ENCODE results near the gene KCNJ9. TPM values are rescaled to one million over a fixed set of nuclear protein-coding genes. Genes with fewer than 3 reads are reported as not detected.
A peak's percentile ranks its signal among the peaks of the same experiment; 100 is the strongest.

KCNJ9 gene
- polyA plus RNA-seq, 4 donors, result 0.04 to 0.13 (median 0.10) TPM; not detected in 1

- peak in 1 of 4 donors; percentile 44 for DNase-seq (ENCODE audit: low read depth in 4 of 4, low spot score in 3 of 4)
Measured at GRCh38 chr1:160085686-160086455, 4.5 kb downstream of the KCNJ9 start.

DNA sequence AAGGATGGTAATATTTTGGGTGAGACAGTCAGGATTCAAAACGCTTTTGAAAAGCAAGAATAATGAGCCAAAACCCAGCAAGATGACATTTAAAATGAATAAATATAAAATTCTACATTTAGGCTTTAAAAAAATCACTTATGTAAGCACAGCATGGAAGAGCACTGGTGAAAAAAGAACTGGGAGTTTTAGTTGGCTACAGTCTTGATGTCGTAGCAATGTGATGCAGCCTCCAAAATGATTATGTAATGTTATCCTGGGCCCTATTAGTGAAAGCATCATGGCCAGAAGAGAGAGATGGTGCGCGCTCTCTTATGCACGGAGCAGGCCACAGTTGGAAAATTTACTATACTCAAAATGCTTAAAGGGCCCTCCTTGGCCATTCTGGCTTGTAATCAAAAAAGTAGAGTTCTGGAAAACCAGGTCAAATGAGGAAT is 5.1 kb downstream of the KCNJ9 start:
- DNase-seq (ENCODE audit: low read depth in 4 of 4, low spot score in 3 of 4), result no peak

GRCh38 chr1:160087118-160087662 is 5.9 kb downstream of the KCNJ9 start:
- DNase-seq (ENCODE audit: low read depth in 4 of 4, low spot score in 3 of 4), result no peak

- no peak for DNase-seq (ENCODE audit: low read depth in 4 of 4, low spot score in 3 of 4)
Measured at GRCh38 chr1:160089883-160090282, 8.5 kb downstream of the KCNJ9 start.

DNA sequence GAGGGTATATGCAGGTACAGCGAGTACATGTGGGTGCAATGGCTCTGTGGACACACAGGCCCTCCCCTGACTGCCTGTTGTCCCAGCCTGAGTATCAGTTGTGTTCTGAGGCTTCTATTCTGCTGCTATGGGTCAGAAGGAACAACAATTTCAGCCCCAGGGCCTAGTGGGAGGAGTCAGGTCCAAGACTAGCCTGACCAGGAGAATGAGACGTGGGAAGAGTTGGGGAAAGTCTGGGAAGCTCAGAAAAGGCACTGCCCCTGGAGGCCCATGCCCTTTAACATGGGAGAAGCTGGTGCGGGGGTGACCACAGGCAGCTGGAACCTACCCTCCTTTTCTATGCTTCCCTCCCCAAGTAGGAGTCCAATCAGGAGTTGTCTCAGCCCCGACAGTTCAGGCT is 9.4 kb downstream of the KCNJ9 start:
- DNase-seq (ENCODE audit: low read depth in 4 of 4, low spot score in 3 of 4), result no peak

DNA sequence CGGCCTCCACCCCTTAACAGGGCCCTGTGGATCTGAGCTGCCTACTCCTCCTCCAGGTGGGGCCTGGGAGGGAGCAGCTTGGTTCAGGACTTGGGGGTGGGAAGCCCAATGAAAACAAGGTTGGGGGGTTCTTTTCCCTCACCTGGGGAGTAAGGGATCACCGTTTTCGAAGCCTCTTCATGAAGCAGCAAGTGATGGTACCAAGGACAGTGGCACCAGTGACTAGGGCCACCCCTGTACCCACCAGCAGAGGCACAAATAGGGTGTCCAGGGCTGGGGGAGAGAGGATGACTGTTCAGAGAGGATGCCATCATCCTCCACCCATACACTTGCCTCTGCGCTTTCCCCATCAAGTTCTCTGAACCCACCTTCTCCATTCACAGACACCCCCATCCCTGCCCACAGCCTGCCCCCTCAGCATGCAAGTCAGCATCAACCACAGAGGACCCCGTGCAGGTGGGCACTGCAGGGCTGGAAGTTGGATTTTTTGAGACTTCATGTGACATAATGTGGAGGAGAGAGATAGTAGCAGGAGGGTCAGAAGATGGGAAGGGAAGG is 10.4 kb downstream of the KCNJ9 start:
- DNase-seq (ENCODE audit: low read depth in 4 of 4, low spot score in 3 of 4), result no peak

DNA sequence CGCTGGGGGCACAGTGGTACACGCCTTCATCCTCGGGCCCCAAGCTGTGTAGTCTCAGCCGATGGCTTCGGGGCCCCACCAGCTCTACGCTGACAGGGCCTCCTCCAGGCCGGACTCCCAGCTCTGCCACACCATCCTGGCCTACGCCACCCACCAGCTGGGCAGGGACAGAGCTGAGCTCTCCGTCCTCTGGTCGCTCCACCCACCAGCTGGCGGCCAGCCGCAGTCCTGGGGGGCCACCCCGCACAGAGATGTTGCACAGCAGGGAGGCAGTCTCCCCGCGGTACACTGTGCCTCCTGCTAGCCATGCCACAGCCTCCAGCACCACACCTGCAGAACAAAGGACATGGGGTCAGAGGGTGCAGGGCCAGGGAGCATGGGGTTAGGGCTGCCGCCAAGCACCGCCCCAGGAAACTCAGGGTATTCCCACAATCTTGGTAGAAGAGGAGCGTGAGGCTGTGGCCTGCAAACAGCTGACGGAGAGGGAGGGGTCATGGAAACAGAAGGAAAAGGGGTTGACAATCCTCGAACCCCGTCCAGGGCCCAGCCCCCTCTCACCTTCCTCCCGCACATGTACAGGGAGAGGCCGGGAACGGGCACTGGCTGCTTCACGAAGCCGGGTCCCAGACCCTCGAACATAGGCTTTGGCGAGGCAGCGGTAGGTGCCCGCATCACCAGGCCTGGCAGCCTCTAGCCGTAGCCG is 11.2 kb downstream of the KCNJ9 start:
- no peak for DNase-seq (ENCODE audit: low read depth in 4 of 4, low spot score in 3 of 4)

DNA sequence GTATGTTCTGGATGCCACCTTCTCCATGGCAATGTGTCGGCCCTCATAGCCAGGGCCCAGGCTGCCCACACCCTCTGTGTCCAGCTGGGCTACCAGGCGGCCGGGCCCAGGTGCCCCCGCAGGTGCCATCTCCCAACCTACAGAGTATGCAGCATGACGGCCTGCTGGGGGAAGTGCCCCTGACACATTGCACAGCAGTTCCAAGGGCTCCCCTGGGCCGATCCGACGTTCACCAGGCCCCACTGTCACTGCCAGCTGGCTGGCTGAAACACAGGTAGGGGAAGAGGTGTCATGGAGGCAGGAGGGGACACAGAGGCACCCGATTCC is 11.7 kb downstream of the KCNJ9 start:
- DNase-seq (ENCODE audit: low read depth in 4 of 4, low spot score in 3 of 4), result no peak

- DNase-seq (ENCODE audit: low read depth in 4 of 4, low spot score in 3 of 4), result no peak
Measured at GRCh38 chr1:160093624-160094290, 12.4 kb downstream of the KCNJ9 start.

- DNase-seq (ENCODE audit: low read depth in 4 of 4, low spot score in 3 of 4), result no peak
Measured at GRCh38 chr1:160094291-160094625, 12.9 kb downstream of the KCNJ9 start.

DNA sequence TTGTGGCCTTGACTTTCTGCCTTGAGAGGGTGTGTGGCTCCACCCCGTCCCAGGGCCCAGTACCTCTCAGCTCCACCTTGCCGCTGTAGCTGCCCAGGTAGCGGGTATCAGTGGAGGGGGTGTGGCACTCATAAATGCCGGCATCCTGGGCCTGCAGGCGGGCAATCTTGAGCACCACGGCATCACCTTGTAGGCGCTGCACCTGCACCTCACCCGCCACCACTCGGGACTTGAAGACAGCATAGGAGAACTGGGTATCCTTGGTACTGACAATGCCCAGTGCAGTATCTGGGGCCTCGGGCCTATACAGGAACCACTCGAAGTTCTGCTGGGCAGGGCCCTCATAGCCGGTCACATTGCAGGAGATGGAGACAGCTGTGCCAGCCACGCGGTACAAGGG is 13.5 kb downstream of the KCNJ9 start:
- no peak for DNase-seq (ENCODE audit: low read depth in 4 of 4, low spot score in 3 of 4)

- DNase-seq (ENCODE audit: low read depth in 4 of 4, low spot score in 3 of 4), result no peak
Measured at GRCh38 chr1:160095382-160096105, 14.2 kb downstream of the KCNJ9 start.

GRCh38 chr1:160096274-160097116 is 15.2 kb downstream of the KCNJ9 start:
- DNase-seq (ENCODE audit: low read depth in 4 of 4, low spot score in 3 of 4), result no peak

- no peak for DNase-seq (ENCODE audit: low read depth in 4 of 4, low spot score in 3 of 4)
Measured at GRCh38 chr1:160097151-160097910, 16.0 kb downstream of the KCNJ9 start.

DNA sequence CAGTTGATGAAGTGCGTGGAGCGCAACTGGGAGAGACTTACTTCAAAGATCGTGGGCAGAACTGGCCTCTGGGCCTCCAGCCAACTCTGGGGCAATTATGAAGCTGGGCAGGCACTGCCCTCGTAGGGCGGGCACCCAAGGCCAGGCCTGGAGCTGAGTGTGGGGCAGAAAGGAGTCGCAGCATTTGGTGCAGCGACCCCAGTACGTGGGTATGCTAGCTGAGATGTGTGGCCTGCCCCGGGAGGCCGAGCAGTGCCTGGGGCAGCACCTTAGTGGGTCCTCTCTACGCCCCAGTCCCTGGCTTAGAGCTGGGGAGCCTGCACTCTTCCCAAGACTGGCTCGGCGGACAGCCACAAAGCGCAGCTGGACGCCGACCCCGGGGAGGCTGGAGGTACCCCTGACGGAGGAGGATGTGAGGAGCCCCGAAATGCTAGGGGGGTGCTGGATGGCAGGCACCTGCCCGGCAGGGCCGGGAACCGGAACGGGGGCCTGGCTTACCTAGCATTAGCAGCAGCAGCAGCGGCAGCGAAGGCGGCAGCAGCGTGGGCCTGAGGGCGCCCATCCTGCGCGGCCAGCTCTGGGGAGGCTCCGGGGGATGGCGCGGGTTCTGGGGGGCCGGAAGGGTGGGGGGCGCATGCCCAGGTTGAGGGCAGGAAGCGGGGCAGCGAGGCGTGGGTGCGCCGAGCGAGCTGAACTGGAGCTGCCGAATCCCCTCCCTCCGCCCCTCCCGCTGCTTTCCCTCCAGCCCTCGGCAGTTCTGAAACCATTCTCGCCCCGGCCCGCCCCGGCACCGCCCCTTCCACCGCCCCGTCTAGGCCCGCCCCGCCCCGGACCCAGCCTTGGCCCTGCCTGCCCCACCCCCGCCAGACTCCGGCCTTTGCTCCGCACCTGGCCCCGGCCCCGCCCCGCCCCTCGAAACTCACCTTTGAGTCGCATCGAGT is 16.8 kb downstream of the KCNJ9 start, which contains the start of gene IGSF8:
IGSF8 (minus strand) TSS at position 709 of the 941 bp plus-strand sequence; CDS start at position 562, 147 bp downstream.
- peak in 2 of 4 donors; percentile 72 to 73 for DNase-seq (ENCODE audit: low read depth in 4 of 4, low spot score in 3 of 4)

GRCh38 chr1:160098852-160099561 is 17.7 kb downstream of the KCNJ9 start:
- peak; percentile 84 to 92 (median 89) for DNase-seq (ENCODE audit: low read depth in 4 of 4, low spot score in 3 of 4)

Measured in right renal pelvis (tissue), 4 donors.